Suprapubic skin (tissue), 4 donors: Measurements from ENCODE around the gene KRT33A. TPM values are rescaled to one million over a fixed set of nuclear protein-coding genes. Genes with fewer than 3 reads are reported as not detected.

Source experiments
- DNase-seq, 2 donors: peaks; one replicate each; pipeline ENCODE4 v3.0.0-alpha.2; 2019; ENCODE audit warnings: low spot score in 2 of 2
- H3K27ac ChIP-seq: fragments of 200-600 bp; sonication (generic); one replicate; pipeline ENCODE4 v1.5.1; 2019
- H3K27me3 ChIP-seq: fragments of 200-600 bp; sonication (generic); one replicate; pipeline ENCODE4 v1.5.1; 2019
- H3K36me3 ChIP-seq: fragments of 200-600 bp; sonication (generic); one replicate; pipeline ENCODE4 v1.5.1; 2019
- H3K4me1 ChIP-seq: fragments of 200-600 bp; sonication (generic); one replicate; pipeline ENCODE4 v1.5.1; 2019
- H3K4me3 ChIP-seq: fragments of 200-600 bp; sonication (generic); one replicate; pipeline ENCODE4 v1.5.1; 2019; ENCODE audit warnings: mild to moderate bottlenecking
- H3K9me3 ChIP-seq: fragments of 200-600 bp; sonication (generic); one replicate; pipeline ENCODE4 v1.5.1; 2019
- CTCF ChIP-seq, 2 donors: fragments of 200-600 bp in 1 of 2; fragments of 450-650 bp in 1 of 2; sonication (generic) in 1 of 2; IDR thresholded peaks; one replicate each; pipeline ENCODE4 v1.5.1; 2016 to 2019; ENCODE audit warnings: antibody characterized with exemption in 2 of 2, mild to moderate bottlenecking in 1 of 2, moderate library complexity in 1 of 2
- EP300 ChIP-seq: sonication (generic); formaldehyde crosslinking; IDR thresholded peaks from one replicate; pipeline ENCODE4 v1.6.1; 2017; ENCODE audit warnings: antibody characterized with exemption
- POLR2A ChIP-seq, 2 donors: fragments of 450-650 bp; IDR thresholded peaks; one replicate each; pipeline ENCODE4 v1.6.1; 2017; ENCODE audit warnings: antibody characterized with exemption in 2 of 2, mild to moderate bottlenecking in 2 of 2, moderate library complexity in 2 of 2
- POLR2AphosphoS5 ChIP-seq, 3 donors: sonication (generic); formaldehyde crosslinking; IDR thresholded peaks; one replicate each; pipeline ENCODE4 v1.6.1; 2017; ENCODE audit warnings: antibody characterized with exemption in 3 of 3
- WGBS: methylation state at CpG from one replicate; pipeline ENCODE4 v1.1.5; 2018; 5-methylcytosine and 5-hydroxymethylcytosine counted together
- total RNA-seq, 4 donors: library from RNA; depleted of rRNA; stranded (reverse); fragments of >200 nt; gene quantifications; one replicate each; pipeline ENCODE4 v1.1.0, GENCODE V29; 2016

KRT33A gene
- total RNA-seq, 4 donors from 2014 or later, result 1.2 to 144 (median 8.3) TPM

DNA sequence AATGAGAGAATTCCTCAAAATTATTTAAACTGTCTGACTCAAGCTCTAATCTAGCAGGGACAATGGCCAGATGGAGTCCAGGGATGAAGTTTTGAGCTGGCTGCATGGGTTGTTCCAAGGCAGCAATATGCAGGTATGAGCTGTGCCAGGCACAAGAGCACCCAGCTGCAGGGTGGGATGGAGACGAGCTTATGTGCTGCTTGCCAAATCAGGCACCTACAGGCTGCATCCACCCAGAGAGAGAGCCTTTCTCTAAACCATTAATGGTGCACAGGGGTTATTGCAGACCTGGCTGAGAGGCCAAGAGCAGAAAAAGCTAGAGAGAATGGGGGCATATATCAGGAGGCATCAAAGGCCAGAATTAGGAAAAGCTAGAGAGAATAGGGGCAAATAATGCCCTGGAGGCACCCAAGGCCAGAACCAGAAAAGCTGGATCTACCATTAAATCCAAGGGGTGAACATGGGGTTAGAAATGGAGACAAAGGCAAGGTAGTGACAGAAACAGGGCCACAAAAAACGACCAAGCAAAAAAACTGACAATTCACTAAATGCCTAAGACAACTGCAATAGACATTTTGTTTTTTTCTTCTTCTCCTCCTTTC, 11.0 kb downstream of the KRT33A start:
- H3K27me3 ChIP-seq, result no peaks in the 10 kb centered on the region
- TF ChIP-seq CTCF (IDR thresholded peaks at IDR 0.05) (no peak), POLR2A (IDR thresholded peaks at IDR 0.05) (no peak), EP300 (no peak), POLR2AphosphoS5 (IDR thresholded peaks at IDR 0.05) (no peak)
- DNase-seq, result no peak
- H3K36me3 ChIP-seq, result no peaks in the 10 kb centered on the region
- H3K4me1 ChIP-seq, result peaks cover 30% of the 10 kb centered on the region
- no peak overlapping the region for H3K4me3 ChIP-seq
- no peaks in the 10 kb centered on the region for H3K9me3 ChIP-seq
- H3K27ac ChIP-seq, result peak overlapping the region; percentile 67
- 25% methylated on average over 2 of the region's 2 CpGs for WGBS

DNA sequence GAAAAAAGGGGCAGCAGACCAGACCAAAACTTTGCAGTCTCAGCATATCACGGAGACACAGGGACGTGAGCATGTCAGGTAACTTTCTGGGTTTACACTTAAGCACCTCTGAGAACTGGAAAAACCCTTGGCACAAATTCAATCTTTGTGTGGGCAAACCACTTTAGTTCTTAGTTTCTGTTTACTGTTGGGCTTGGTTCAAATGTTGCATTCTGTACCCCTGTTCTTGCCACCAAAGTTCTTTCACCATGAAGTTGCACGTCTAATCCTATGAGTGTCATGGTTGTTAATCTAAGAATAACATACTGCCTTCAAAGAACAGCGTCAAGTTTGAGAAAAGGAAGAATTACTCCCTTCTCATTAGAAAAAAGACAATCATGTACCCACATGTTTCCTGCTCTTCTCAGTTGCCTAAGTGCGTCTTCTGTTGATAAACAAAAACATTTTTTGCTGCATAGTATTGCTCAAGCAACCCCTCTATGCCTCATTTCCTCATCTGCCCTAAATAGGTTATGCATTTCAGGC, 11.6 kb downstream of the KRT33A start:
- Histone ChIP-seq H3K4me3 (no peak overlapping the region), H3K27me3 (no peaks in the 10 kb centered on the region), H3K36me3 (no peaks in the 10 kb centered on the region), H3K9me3 (no peaks in the 10 kb centered on the region), H3K27ac (peak overlapping the region; percentile 67), H3K4me1 (peaks cover 30% of the 10 kb centered on the region)
- no peak for DNase-seq
- TF ChIP-seq POLR2A (IDR thresholded peaks at IDR 0.05) (no peak), EP300 (no peak), CTCF (IDR thresholded peaks at IDR 0.05) (no peak), POLR2AphosphoS5 (IDR thresholded peaks at IDR 0.05) (no peak)
- WGBS, result 32% methylated on average over 5 of the region's 5 CpGs

GRCh38 chr17:41335747-41336146, 14.9 kb downstream of the KRT33A start:
- Histone ChIP-seq H3K4me1 (peaks cover 27% of the 10 kb centered on the region), H3K27me3 (no peaks in the 10 kb centered on the region), H3K36me3 (no peaks in the 10 kb centered on the region), H3K27ac (no peak overlapping the region), H3K9me3 (no peaks in the 10 kb centered on the region), H3K4me3 (no peak overlapping the region)
- WGBS, result 100% methylated on average over 1 of the region's 1 CpG
- no peak for DNase-seq
- TF ChIP-seq CTCF (IDR thresholded peaks at IDR 0.05) (no peak), POLR2AphosphoS5 (IDR thresholded peaks at IDR 0.05) (no peak)

DNA sequence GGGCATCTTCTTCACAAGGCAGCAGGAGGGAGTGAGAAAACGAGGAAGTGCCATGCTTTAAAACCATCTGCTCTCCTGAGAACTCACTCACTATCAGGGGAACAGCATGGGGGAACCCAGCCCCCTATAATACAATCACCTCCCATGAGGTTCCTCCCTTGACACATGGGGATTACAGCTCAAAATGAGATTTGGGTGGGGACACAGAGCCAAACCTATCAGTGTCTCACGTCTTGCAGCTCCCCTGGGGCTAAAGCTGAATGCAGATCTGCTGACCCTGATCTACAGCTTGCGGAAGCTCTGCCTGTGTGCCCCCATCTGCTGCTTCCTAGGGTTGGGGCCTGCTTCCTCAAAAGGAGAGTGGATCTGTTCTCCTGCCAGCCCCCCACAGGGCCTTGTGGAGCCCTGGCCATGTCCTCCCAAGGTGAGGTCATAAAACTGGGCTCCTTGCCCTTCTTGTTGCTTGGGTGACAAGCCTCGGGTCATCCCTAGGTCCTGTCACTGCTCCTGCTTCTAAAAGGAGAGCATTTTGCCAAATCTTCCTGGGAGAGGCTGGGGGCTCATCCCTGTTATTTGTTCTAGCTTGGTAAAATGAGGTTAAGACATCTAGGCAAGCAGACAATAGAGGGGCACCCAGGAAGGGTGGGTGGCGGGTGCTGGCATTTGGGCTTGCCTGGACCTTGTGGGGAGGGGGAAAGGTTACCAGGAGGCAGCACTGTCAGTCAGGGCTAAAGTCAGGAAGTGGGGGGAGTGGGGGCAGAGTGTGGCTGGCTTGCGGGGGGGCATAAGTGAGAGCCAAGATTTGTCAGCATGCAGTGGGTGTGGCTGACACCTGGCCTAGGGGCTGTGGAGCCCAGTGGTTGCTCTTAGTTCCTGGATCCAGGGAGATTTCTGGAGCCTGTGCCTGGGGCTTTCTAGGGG, 16.0 kb downstream of the KRT33A start:
- Histone ChIP-seq H3K36me3 (no peaks in the 10 kb centered on the region), H3K9me3 (no peaks in the 10 kb centered on the region), H3K27ac (no peak overlapping the region), H3K27me3 (no peaks in the 10 kb centered on the region), H3K4me3 (no peak overlapping the region), H3K4me1 (peaks cover 18% of the 10 kb centered on the region)
- TF ChIP-seq EP300 (no peak), CTCF (IDR thresholded peaks at IDR 0.05) (no peak), POLR2A (IDR thresholded peaks at IDR 0.05) (no peak), POLR2AphosphoS5 (IDR thresholded peaks at IDR 0.05) (no peak)
- no peak for DNase-seq
- 66% methylated on average over 6 of the region's 6 CpGs for WGBS

- H3K27me3 ChIP-seq, result no peaks in the 10 kb centered on the region
- H3K27ac ChIP-seq, result no peak overlapping the region
- TF ChIP-seq POLR2AphosphoS5 (IDR thresholded peaks at IDR 0.05) (no peak), POLR2A (IDR thresholded peaks at IDR 0.05) (no peak), EP300 (no peak), CTCF (IDR thresholded peaks at IDR 0.05) (no peak)
- no peak overlapping the region for H3K4me3 ChIP-seq
- H3K4me1 ChIP-seq, result peaks cover 10% of the 10 kb centered on the region
- no peaks in the 10 kb centered on the region for H3K36me3 ChIP-seq
- DNase-seq, result no peak
- no peaks in the 10 kb centered on the region for H3K9me3 ChIP-seq
- 97% methylated on average over 3 of the region's 3 CpGs for WGBS
Observed at GRCh38 chr17:41333836-41334235, 16.8 kb downstream of the KRT33A start.
